ENCODE results near the gene GOLGA8A.

The GOLGA8A gene

GRCh38 chr15:34470091-34470490 is 32.5 kb upstream of the GOLGA8A start:
- H3K9me3 ChIP-seq = no peaks in the 10 kb centered on the region
- no peak for DNase-seq
- no peaks in the 10 kb centered on the region for H3K4me1 ChIP-seq
- H3K36me3 ChIP-seq = no peaks in the 10 kb centered on the region
- TF ChIP-seq, protein P1, sequence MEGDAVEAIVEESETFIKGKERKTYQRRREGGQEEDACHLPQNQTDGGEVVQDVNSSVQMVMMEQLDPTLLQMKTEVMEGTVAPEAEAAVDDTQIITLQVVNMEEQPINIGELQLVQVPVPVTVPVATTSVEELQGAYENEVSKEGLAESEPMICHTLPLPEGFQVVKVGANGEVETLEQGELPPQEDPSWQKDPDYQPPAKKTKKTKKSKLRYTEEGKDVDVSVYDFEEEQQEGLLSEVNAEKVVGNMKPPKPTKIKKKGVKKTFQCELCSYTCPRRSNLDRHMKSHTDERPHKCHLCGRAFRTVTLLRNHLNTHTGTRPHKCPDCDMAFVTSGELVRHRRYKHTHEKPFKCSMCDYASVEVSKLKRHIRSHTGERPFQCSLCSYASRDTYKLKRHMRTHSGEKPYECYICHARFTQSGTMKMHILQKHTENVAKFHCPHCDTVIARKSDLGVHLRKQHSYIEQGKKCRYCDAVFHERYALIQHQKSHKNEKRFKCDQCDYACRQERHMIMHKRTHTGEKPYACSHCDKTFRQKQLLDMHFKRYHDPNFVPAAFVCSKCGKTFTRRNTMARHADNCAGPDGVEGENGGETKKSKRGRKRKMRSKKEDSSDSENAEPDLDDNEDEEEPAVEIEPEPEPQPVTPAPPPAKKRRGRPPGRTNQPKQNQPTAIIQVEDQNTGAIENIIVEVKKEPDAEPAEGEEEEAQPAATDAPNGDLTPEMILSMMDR (IDR thresholded peaks at IDR 0.05; ENCODE audit: low read depth, low read length) = no peak
- H3K27me3 ChIP-seq = no peaks in the 10 kb centered on the region
- no peak overlapping the region for H3K4me3 ChIP-seq (ENCODE audit: low read depth, low read length)

DNA sequence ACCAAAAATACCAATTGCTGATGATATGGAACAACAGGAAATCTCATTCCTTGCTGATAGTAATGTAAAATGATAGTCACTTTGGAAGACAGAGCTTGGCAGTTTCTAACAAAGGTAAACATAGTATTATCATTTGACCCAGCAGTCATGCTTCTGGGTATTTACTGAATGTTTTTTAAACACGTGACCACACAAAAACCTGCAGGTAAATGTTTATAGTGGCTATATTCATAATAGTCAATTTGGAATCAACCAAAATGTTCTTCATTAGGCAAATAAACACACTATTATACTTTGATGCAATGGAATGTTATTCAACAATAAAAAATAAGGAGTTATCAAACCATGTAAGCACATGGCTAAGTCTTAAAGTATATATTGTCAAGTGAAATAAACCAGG is 24.1 kb upstream of the GOLGA8A start:
- Histone ChIP-seq H3K9me3 (no peaks in the 10 kb centered on the region), H3K27me3 (no peaks in the 10 kb centered on the region), H3K36me3 (no peaks in the 10 kb centered on the region), H3K4me3 (ENCODE audit: low read depth, low read length) (no peak overlapping the region), H3K4me1 (no peaks in the 10 kb centered on the region)
- no peak for DNase-seq
- TF ChIP-seq, protein P1 (IDR thresholded peaks at IDR 0.05; ENCODE audit: low read depth, low read length) = no peak

DNA sequence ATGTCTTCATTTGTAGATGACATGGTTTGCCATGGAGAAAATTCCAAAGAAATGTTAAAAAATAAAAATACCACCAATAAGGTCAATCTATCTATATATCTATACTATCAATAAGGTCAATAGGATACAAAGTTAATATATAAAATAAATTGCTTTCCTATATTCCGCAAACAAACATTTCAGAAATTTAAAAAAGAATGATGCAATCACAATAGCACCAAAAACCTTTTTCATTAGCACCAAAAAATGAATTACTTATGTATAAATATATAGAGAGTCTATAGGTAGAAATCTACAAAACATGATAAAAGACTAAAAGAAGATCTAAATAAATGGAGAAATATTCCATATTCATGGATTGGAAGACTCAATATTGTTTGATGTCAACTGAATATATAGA is 22.8 kb upstream of the GOLGA8A start:
- no peaks in the 10 kb centered on the region for H3K36me3 ChIP-seq
- no peaks in the 10 kb centered on the region for H3K27me3 ChIP-seq
- H3K9me3 ChIP-seq = no peaks in the 10 kb centered on the region
- no peak for DNase-seq
- TF ChIP-seq, protein P1 (IDR thresholded peaks at IDR 0.05; ENCODE audit: low read depth, low read length) = no peak
- no peak overlapping the region for H3K4me3 ChIP-seq (ENCODE audit: low read depth, low read length)
- H3K4me1 ChIP-seq = no peaks in the 10 kb centered on the region

DNA sequence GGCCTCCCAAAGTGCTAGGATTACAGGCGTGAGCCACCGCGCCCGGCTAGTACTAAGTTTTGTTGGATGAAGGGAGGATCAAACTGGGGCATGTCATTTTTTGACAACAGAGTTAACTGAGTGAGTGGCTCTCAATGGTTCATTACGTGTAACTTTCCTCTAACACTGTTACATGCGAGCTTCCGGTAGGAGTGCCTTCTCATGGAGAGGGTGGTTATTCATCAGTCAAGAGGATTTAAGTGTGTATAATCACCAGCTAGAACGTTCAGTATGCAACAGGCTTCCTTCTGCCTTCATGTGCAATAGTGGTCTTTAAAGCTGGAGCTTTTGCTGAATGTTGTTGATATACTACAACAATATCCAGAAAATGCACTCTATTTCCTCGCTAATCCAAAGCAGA is 19.1 kb upstream of the GOLGA8A start:
- no peaks in the 10 kb centered on the region for H3K36me3 ChIP-seq
- no peaks in the 10 kb centered on the region for H3K27me3 ChIP-seq
- no peak overlapping the region for H3K4me3 ChIP-seq (ENCODE audit: low read depth, low read length)
- no peaks in the 10 kb centered on the region for H3K4me1 ChIP-seq
- TF ChIP-seq, protein P1 (IDR thresholded peaks at IDR 0.05; ENCODE audit: low read depth, low read length) = no peak
- H3K9me3 ChIP-seq = no peaks in the 10 kb centered on the region
- DNase-seq = no peak

DNA sequence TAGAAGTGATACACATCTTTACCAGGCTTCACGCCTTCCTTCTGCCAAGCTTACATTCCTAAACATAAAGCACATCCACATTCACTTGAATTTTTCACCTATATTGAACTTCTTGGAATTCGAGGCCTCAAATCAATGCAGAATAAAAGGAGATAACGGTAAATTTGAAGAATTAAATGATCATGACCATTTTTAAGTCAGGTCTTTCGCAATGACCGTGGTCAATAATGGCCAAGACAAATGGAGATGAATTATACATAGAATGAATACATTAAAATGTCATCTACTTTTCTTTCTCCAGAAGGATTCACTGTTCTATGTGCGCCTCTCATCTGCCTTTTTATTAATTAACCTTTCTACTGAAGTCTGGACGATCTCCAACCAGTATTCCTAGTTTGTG is 5.3 kb upstream of the GOLGA8A start:
- H3K4me1 ChIP-seq = no peaks in the 10 kb centered on the region
- no peak for DNase-seq
- H3K9me3 ChIP-seq = no peaks in the 10 kb centered on the region
- H3K36me3 ChIP-seq = no peaks in the 10 kb centered on the region
- TF ChIP-seq, protein P1 (IDR thresholded peaks at IDR 0.05; ENCODE audit: low read depth, low read length) = no peak
- no peak overlapping the region for H3K4me3 ChIP-seq (ENCODE audit: low read depth, low read length)
- H3K27me3 ChIP-seq = peaks cover 15% of the 10 kb centered on the region

DNA sequence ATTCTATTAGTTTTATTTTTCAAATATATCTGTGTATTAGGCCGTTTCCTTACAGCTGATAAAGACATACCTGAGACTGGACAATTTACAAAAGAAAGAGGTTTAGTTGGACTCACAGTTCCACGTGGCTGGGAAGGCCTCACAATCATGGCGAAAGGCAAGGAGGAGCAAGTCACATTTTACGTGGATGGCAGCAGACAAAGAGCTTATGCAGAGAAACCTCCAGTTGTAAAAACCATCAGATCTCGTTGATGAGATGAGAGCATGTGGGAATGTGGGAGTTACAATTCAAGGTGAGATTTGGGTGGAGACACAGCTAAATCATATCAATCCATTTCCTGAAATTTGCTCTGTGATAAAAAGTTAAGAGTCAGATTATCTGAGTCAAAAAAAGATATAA is 2.3 kb upstream of the GOLGA8A start:
- TF ChIP-seq, protein P1 (IDR thresholded peaks at IDR 0.05; ENCODE audit: low read depth, low read length) = no peak

More for the DNA sequence above, 2.3 kb upstream of the GOLGA8A start:
- Histone ChIP-seq H3K9me3 (no peaks in the 10 kb centered on the region), H3K4me1 (no peaks in the 10 kb centered on the region), H3K27me3 (peaks cover 28% of the 10 kb centered on the region), H3K36me3 (no peaks in the 10 kb centered on the region), H3K4me3 (ENCODE audit: low read depth, low read length) (no peak overlapping the region)
- no peak for DNase-seq

All from BE2C (cell line).